GM23338 (cell line): ENCODE measurements around the gene ZNF441. TPM values are rescaled to one million over a fixed set of nuclear protein-coding genes. Genes with fewer than 3 reads are reported as not detected.

Experiments used
- ATAC-seq: fragments of 200-7000 bp; cut with Tn5 transposase; 3 replicates; pipeline ENCODE4 v1.9.1; 2020
- DNase-seq: peaks from one replicate; pipeline ENCODE4 v3.0.0-alpha.2; 2015; ENCODE audit warnings: low spot score
- H2AFZ ChIP-seq: fragments of 200-600 bp; sonication (generic); 2 replicates; pipeline ENCODE4 v1.8.0; 2016; ENCODE audit warnings: antibody characterized with exemption, mild to moderate bottlenecking, moderate library complexity
- H3F3A ChIP-seq: fragments of 200-600 bp; sonication (generic); replicated peaks from 2 replicates; pipeline ENCODE4 v1.8.0; 2017; ENCODE audit warnings: antibody characterized with exemption, mixed run types, low read depth
- H3K27ac ChIP-seq: fragments of 200-600 bp; sonication (generic); 2 replicates; pipeline ENCODE4 v1.6.1; 2016; ENCODE audit warnings: low read depth
- H3K27me3 ChIP-seq: fragments of 200-600 bp; sonication (generic); 2 replicates; pipeline ENCODE4 v1.8.0; 2016; ENCODE audit warnings: mild to moderate bottlenecking, mixed run types, moderate library complexity; ENCODE audit not compliant: insufficient read depth
- H3K36me3 ChIP-seq: fragments of 200-600 bp; sonication (generic); 2 replicates; pipeline ENCODE4 v1.8.0; 2016; ENCODE audit warnings: mild to moderate bottlenecking; ENCODE audit not compliant: insufficient read depth
- H3K4me1 ChIP-seq: fragments of 200-600 bp; sonication (generic); 2 replicates; pipeline ENCODE4 v1.8.0; 2016; ENCODE audit warnings: mild to moderate bottlenecking, moderate library complexity; ENCODE audit not compliant: insufficient read depth
- H3K4me2 ChIP-seq: fragments of 200-600 bp; sonication (generic); 2 replicates; pipeline ENCODE4 v1.7.1; 2017; ENCODE audit warnings: mixed run types
- H3K4me3 ChIP-seq: fragments of 200-600 bp; sonication (generic); 2 replicates; pipeline ENCODE4 v1.6.1; 2016; ENCODE audit warnings: mixed run types
- H3K79me2 ChIP-seq: fragments of 200-600 bp; sonication (generic); replicated peaks from 2 replicates; pipeline ENCODE4 v1.8.0; 2017; ENCODE audit warnings: mild to moderate bottlenecking; ENCODE audit not compliant: insufficient read depth
- H3K9me2 ChIP-seq: fragments of 200-600 bp; sonication (generic); 2 replicates; pipeline ENCODE4 v1.8.0; 2017; ENCODE audit not compliant: insufficient read depth
- H4K20me1 ChIP-seq: fragments of 200-600 bp; sonication (generic); replicated peaks from 2 replicates; pipeline ENCODE4 v1.8.0; 2017; ENCODE audit warnings: mild to moderate bottlenecking; ENCODE audit not compliant: insufficient read depth
- H3K27ac Mint-ChIP-seq: 2 replicates; pipeline ENCODE4 v1.8.0; 2020; ENCODE audit warnings: inconsistent platforms, mild to moderate bottlenecking, moderate library complexity, mixed read lengths
- H3K27me3 Mint-ChIP-seq: 3 replicates; pipeline ENCODE4 v1.8.0; 2022; ENCODE audit warnings: low read depth, mild to moderate bottlenecking, moderate library complexity, mixed read lengths, inconsistent platforms; ENCODE audit not compliant: insufficient read depth, poor library complexity
- H3K36me3 Mint-ChIP-seq: 3 replicates; pipeline ENCODE4 v1.8.0; 2021; ENCODE audit warnings: low read depth, mild to moderate bottlenecking, inconsistent platforms, moderate library complexity, mixed read lengths
- H3K4me1 Mint-ChIP-seq: 3 replicates; pipeline ENCODE4 v1.8.0; 2020; ENCODE audit warnings: mild to moderate bottlenecking, inconsistent platforms, mixed read lengths
- H3K4me3 Mint-ChIP-seq: 3 replicates; pipeline ENCODE4 v1.8.0; 2021; ENCODE audit warnings: moderate library complexity, mild to moderate bottlenecking, inconsistent platforms, mixed read lengths
- H3K9me3 Mint-ChIP-seq: 3 replicates; pipeline ENCODE4 v1.8.0; 2020; ENCODE audit warnings: moderate library complexity, mild to moderate bottlenecking, inconsistent platforms, mixed read lengths
- CREB1 ChIP-seq: fragments of 250-450 bp; sonication (Bioruptor Pico); IDR thresholded peaks from 2 replicates; pipeline ENCODE4 v1.5.0; 2020; ENCODE audit warnings: low read depth, mild to moderate bottlenecking, moderate library complexity
- EZH2 ChIP-seq: fragments of 200-600 bp; sonication (generic); IDR thresholded peaks from one replicate; pipeline ENCODE4 v1.8.0; 2017; ENCODE audit warnings: antibody characterized with exemption, mild to moderate bottlenecking, low read depth; ENCODE audit not compliant: unreplicated experiment
- EZH2phosphoT487 ChIP-seq: fragments of 200-600 bp; sonication (generic); IDR thresholded peaks from one replicate; pipeline ENCODE4 v1.8.1; 2018; ENCODE audit warnings: antibody characterized with exemption; ENCODE audit not compliant: unreplicated experiment
- JUNB ChIP-seq: IDR thresholded peaks from one replicate; pipeline ENCODE4 v1.6.1; 2016; ENCODE audit warnings: antibody characterized with exemption; ENCODE audit not compliant: unreplicated experiment
- POLR2AphosphoS5 ChIP-seq: IDR thresholded peaks from 2 replicates; pipeline ENCODE4 v1.6.1; 2016; ENCODE audit warnings: antibody characterized with exemption, low read depth
- REST ChIP-seq: IDR thresholded peaks from one replicate; pipeline ENCODE4 v1.6.1; 2018; ENCODE audit warnings: antibody characterized with exemption; ENCODE audit not compliant: unreplicated experiment
- STAT1 ChIP-seq: IDR thresholded peaks from one replicate; pipeline ENCODE4 v1.6.1; 2016; ENCODE audit warnings: antibody characterized with exemption; ENCODE audit not compliant: unreplicated experiment
- polyA plus RNA-seq: library from polyadenylated mRNA; unstranded; fragments of >200 nt; fragmentation: Nextera tagmentation; extraction: Ambion mirVana; gene quantifications from 2 replicates; pipeline ENCODE4 v1.2.1, GENCODE V29; 2016
- total RNA-seq: library from RNA; depleted of rRNA; stranded (reverse); fragments of >200 nt; shearing (Covaris generic); gene quantifications from 2 replicates; pipeline ENCODE4 v1.2.3, GENCODE V29; 2014
- TF ChIP-seq, protein P1 (sequence below): fragments of 250-450 bp; sonication (Bioruptor Pico); IDR thresholded peaks from 2 replicates; pipeline ENCODE4 v1.5.0; 2020; ENCODE audit warnings: mild to moderate bottlenecking, moderate library complexity

The ZNF441 gene
- total and polyA plus RNA-seq, 2 experiments from 2014 or later, result 0.40 to 0.52 TPM

- Mint-ChIP-seq H3K27me3 (peaks cover 2% of the 10 kb centered on the region), H3K27ac (no peak overlapping the region), H3K4me3 (no peak overlapping the region), H3K9me3 (peaks cover 90% of the 10 kb centered on the region), H3K4me1 (no peaks in the 10 kb centered on the region), H3K36me3 (peaks cover 15% of the 10 kb centered on the region; the same call in 2 of the 3 replicates)
- Histone ChIP-seq H3K4me2 (peak overlapping the region; percentile 74), H3K9me2 (peaks cover 2% of the 10 kb centered on the region; the same call in 1 of the 2 replicates), H3K4me1 (0 out of 2 replicates have a peak, but pooled peaks cover 3% of the 10 kb centered on the region), H3K27ac (no peak overlapping the region), H3K79me2 (no peaks in the 10 kb centered on the region), H4K20me1 (no peaks in the 10 kb centered on the region), H2AFZ (peak overlapping the region; percentile 94), H3K4me3 (peak overlapping the region; percentile 67), H3K27me3 (peaks cover 37% of the 10 kb centered on the region), H3F3A (no peaks in the 10 kb centered on the region), H3K36me3 (no peaks in the 10 kb centered on the region)
- TF ChIP-seq REST (no peak), EZH2 (no peak), JUNB (no peak), CREB1 (no peak), STAT1 (no peak)
- ATAC-seq, result no peak
- peak; percentile 19 for DNase-seq
These were observed 883 bp downstream of the ZNF441 start for GRCh38 chr19:11767633-11768133.

- no peak overlapping the region for H3K27ac ChIP-seq
- 0 out of 2 replicates have a peak, but pooled peaks cover 3% of the 10 kb centered on the region for H3K4me1 ChIP-seq
- H3K79me2 ChIP-seq, result no peaks in the 10 kb centered on the region
- ATAC-seq (no peak), DNase-seq (no peak)
- no peak overlapping the region for H3K4me3 ChIP-seq
- H3F3A ChIP-seq, result no peaks in the 10 kb centered on the region
- no peaks in the 10 kb centered on the region for H4K20me1 ChIP-seq
- Mint-ChIP-seq H3K4me3 (no peak overlapping the region), H3K27me3 (peaks cover 2% of the 10 kb centered on the region), H3K9me3 (peaks cover 91% of the 10 kb centered on the region), H3K36me3 (peaks cover 15% of the 10 kb centered on the region; the same call in 2 of the 3 replicates), H3K4me1 (no peaks in the 10 kb centered on the region), H3K27ac (no peak overlapping the region)
- no peak overlapping the region for H2AFZ ChIP-seq
- no peaks in the 10 kb centered on the region for H3K36me3 ChIP-seq
- no peak overlapping the region for H3K4me2 ChIP-seq
- H3K9me2 ChIP-seq, result peaks cover 2% of the 10 kb centered on the region; the same call in 1 of the 2 replicates
- peaks cover 37% of the 10 kb centered on the region for H3K27me3 ChIP-seq
- no peak for TF ChIP-seq JUNB
- TF ChIP-seq EZH2phosphoT487, result no peak
- no peak for TF ChIP-seq EZH2
- TF ChIP-seq, protein P1, sequence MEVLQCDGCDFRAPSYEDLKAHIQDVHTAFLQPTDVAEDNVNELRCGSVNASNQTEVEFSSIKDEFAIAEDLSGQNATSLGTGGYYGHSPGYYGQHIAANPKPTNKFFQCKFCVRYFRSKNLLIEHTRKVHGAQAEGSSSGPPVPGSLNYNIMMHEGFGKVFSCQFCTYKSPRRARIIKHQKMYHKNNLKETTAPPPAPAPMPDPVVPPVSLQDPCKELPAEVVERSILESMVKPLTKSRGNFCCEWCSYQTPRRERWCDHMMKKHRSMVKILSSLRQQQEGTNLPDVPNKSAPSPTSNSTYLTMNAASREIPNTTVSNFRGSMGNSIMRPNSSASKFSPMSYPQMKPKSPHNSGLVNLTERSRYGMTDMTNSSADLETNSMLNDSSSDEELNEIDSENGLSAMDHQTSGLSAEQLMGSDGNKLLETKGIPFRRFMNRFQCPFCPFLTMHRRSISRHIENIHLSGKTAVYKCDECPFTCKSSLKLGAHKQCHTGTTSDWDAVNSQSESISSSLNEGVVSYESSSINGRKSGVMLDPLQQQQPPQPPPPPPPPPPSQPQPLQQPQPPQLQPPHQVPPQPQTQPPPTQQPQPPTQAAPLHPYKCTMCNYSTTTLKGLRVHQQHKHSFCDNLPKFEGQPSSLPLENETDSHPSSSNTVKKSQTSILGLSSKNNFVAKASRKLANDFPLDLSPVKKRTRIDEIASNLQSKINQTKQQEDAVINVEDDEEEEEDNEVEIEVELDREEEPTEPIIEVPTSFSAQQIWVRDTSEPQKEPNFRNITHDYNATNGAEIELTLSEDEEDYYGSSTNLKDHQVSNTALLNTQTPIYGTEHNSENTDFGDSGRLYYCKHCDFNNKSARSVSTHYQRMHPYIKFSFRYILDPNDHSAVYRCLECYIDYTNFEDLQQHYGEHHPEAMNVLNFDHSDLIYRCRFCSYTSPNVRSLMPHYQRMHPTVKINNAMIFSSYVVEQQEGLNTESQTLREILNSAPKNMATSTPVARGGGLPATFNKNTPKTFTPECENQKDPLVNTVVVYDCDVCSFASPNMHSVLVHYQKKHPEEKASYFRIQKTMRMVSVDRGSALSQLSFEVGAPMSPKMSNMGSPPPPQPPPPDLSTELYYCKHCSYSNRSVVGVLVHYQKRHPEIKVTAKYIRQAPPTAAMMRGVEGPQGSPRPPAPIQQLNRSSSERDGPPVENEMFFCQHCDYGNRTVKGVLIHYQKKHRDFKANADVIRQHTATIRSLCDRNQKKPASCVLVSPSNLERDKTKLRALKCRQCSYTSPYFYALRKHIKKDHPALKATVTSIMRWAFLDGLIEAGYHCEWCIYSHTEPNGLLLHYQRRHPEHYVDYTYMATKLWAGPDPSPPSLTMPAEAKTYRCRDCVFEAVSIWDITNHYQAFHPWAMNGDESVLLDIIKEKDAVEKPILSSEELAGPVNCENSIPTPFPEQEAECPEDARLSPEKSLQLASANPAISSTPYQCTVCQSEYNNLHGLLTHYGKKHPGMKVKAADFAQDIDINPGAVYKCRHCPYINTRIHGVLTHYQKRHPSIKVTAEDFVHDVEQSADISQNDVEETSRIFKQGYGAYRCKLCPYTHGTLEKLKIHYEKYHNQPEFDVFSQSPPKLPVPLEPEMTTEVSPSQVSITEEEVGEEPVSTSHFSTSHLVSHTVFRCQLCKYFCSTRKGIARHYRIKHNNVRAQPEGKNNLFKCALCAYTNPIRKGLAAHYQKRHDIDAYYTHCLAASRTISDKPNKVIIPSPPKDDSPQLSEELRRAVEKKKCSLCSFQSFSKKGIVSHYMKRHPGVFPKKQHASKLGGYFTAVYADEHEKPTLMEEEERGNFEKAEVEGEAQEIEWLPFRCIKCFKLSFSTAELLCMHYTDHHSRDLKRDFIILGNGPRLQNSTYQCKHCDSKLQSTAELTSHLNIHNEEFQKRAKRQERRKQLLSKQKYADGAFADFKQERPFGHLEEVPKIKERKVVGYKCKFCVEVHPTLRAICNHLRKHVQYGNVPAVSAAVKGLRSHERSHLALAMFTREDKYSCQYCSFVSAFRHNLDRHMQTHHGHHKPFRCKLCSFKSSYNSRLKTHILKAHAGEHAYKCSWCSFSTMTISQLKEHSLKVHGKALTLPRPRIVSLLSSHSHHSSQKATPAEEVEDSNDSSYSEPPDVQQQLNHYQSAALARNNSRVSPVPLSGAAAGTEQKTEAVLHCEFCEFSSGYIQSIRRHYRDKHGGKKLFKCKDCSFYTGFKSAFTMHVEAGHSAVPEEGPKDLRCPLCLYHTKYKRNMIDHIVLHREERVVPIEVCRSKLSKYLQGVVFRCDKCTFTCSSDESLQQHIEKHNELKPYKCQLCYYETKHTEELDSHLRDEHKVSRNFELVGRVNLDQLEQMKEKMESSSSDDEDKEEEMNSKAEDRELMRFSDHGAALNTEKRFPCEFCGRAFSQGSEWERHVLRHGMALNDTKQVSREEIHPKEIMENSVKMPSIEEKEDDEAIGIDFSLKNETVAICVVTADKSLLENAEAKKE (CRISPR knock-in tag), result no peak
- no peak for TF ChIP-seq REST
- TF ChIP-seq POLR2AphosphoS5, result no peak
These were observed 3.2 kb downstream of the ZNF441 start for GRCh38 chr19:11769995-11770394.
